OCI-LY3 (cell line): Measurements from ENCODE around the gene GNRHR.

Experiments used
- H2AFZ ChIP-seq: fragments of 200-600, 300-600 bp; shearing (Covaris generic); 2 replicates; pipeline ENCODE4 v1.6.0; 2014; ENCODE audit warnings: antibody characterized with exemption, low read depth, low read length
- H3K27ac ChIP-seq: fragments of 200-600, 300-600 bp; sonication (generic); 2 replicates; pipeline ENCODE4 v1.5.1; 2014; ENCODE audit warnings: mild to moderate bottlenecking, low read length, moderate library complexity, mixed read lengths
- H3K27me3 ChIP-seq: fragments of 200-600, 300-600 bp; sonication (generic); 2 replicates; pipeline ENCODE4 v1.6.1; 2014; ENCODE audit warnings: low read depth, low read length, mixed read lengths
- H3K36me3 ChIP-seq: fragments of 200-600, 300-600 bp; sonication (generic); replicated peaks from 2 replicates; pipeline ENCODE3; 2014; ENCODE audit warnings: low read depth, low read length, mixed read lengths
- H3K4me1 ChIP-seq: fragments of 300-600, 200-600 bp; sonication (generic); 2 replicates; pipeline ENCODE4 v1.6.1; 2014; ENCODE audit warnings: low read length, mixed read lengths
- H3K4me2 ChIP-seq: fragments of 200-600, 300-600 bp; sonication (generic); 2 replicates; pipeline ENCODE4 v1.6.1; 2014; ENCODE audit warnings: low read length, mixed read lengths
- H3K4me3 ChIP-seq: fragments of 300-600, 200-600 bp; sonication (generic); 2 replicates; pipeline ENCODE4 v1.5.1; 2014; ENCODE audit warnings: antibody characterized with exemption, mild to moderate bottlenecking, low read length, moderate library complexity
- H3K79me2 ChIP-seq: fragments of 300-600, 200-600 bp; shearing (Covaris generic); 2 replicates; pipeline ENCODE4 v1.6.1; 2014; ENCODE audit warnings: mild to moderate bottlenecking, low read length, mixed read lengths
- H3K9ac ChIP-seq: fragments of 300-600, 200-600 bp; shearing (Covaris generic); 2 replicates; pipeline ENCODE4 v1.6.0; 2014; ENCODE audit warnings: mild to moderate bottlenecking, low read length, moderate library complexity
- H3K9me3 ChIP-seq: fragments of 200-600, 300-600 bp; shearing (Covaris generic); 2 replicates; pipeline ENCODE4 v1.6.1; 2014; ENCODE audit warnings: low read length, mixed read lengths; ENCODE audit not compliant: insufficient read depth
- H4K20me1 ChIP-seq: fragments of 200-600, 300-600 bp; sonication (generic); 2 replicates; pipeline ENCODE4 v1.6.1; 2016; ENCODE audit warnings: low read length, mixed read lengths; ENCODE audit not compliant: insufficient read depth
- EZH2phosphoT487 ChIP-seq: fragments of 200-600 bp; shearing (Covaris generic); IDR thresholded peaks from 2 replicates; pipeline ENCODE4 v1.6.1; 2018; ENCODE audit warnings: antibody characterized with exemption, mixed run types, low read depth
- TF ChIP-seq, protein P1 (sequence below): fragments of 200-600, 300-600 bp; sonication (generic); IDR thresholded peaks from 2 replicates; pipeline ENCODE4 v1.5.1; 2014; ENCODE audit warnings: antibody characterized with exemption, low read length, low read depth

The GNRHR gene

DNA sequence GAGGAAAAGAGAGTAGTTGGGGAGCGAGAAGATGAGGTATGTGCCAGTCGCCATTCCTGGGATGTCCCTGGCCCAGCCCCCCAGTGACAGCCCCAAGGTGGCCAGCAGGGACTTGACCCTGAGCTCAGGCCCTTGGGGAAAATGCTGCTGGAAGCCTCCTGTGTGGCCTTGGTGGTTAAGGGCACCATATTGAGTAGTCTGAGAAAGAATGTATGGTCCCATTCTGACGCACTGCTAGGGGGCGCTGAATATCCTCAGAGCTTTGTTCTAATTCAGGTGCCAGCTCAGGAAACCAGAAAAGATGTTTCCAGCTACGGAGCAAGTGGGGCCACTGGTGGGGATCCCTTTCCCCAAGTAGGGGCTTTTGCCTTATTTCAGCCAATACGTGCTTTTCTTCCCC, 39.2 kb downstream of the GNRHR start:
- Histone ChIP-seq H3K27me3 (no peaks in the 10 kb centered on the region), H3K79me2 (peaks cover 3% of the 10 kb centered on the region; the same call in 1 of the 2 replicates), H2AFZ (no peak overlapping the region), H3K36me3 (peaks cover 5% of the 10 kb centered on the region), H3K9me3 (no peaks in the 10 kb centered on the region), H3K27ac (no peak overlapping the region), H3K4me3 (no peak overlapping the region), H3K4me2 (no peak overlapping the region), H4K20me1 (peaks cover 3% of the 10 kb centered on the region; the same call in 1 of the 2 replicates), H3K4me1 (no peaks in the 10 kb centered on the region), H3K9ac (no peak overlapping the region)
- TF ChIP-seq EZH2phosphoT487 = no peak
- TF ChIP-seq, protein P1, sequence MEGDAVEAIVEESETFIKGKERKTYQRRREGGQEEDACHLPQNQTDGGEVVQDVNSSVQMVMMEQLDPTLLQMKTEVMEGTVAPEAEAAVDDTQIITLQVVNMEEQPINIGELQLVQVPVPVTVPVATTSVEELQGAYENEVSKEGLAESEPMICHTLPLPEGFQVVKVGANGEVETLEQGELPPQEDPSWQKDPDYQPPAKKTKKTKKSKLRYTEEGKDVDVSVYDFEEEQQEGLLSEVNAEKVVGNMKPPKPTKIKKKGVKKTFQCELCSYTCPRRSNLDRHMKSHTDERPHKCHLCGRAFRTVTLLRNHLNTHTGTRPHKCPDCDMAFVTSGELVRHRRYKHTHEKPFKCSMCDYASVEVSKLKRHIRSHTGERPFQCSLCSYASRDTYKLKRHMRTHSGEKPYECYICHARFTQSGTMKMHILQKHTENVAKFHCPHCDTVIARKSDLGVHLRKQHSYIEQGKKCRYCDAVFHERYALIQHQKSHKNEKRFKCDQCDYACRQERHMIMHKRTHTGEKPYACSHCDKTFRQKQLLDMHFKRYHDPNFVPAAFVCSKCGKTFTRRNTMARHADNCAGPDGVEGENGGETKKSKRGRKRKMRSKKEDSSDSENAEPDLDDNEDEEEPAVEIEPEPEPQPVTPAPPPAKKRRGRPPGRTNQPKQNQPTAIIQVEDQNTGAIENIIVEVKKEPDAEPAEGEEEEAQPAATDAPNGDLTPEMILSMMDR = peak; percentile 13; the same call in 1 of the 2 replicates

DNA sequence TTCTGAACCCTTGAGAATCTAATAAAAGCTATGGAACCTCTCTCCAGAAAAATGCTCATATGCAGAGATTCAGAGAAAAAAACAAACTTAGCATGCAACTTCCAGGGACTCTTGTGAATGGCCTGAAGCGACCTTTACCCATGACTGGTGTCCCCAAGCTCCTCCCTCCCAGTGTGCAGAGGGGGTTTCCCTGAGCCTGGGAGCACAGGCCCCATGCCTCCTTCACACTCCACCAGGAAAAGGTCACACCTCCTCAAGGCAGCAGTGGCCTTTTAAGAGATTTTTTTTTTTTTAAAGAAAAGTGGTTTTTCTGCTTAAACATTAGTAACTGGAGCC, 40.0 kb downstream of the GNRHR start:
- peaks cover 4% of the 10 kb centered on the region for H3K36me3 ChIP-seq
- H3K79me2 ChIP-seq = peaks cover 7% of the 10 kb centered on the region
- H3K9ac ChIP-seq = no peak overlapping the region
- peaks cover 3% of the 10 kb centered on the region; the same call in 1 of the 2 replicates for H4K20me1 ChIP-seq
- H2AFZ ChIP-seq = no peak overlapping the region
- no peaks in the 10 kb centered on the region for H3K27me3 ChIP-seq
- TF ChIP-seq, protein P1 = no peak
- no peaks in the 10 kb centered on the region for H3K4me1 ChIP-seq
- H3K27ac ChIP-seq = no peak overlapping the region
- no peak overlapping the region for H3K4me3 ChIP-seq
- no peaks in the 10 kb centered on the region for H3K9me3 ChIP-seq
- H3K4me2 ChIP-seq = no peak overlapping the region

GRCh38 chr4:67713529-67714247, 40.5 kb downstream of the GNRHR start:
- H2AFZ ChIP-seq = no peak overlapping the region
- no peaks in the 10 kb centered on the region for H3K4me1 ChIP-seq
- H3K27ac ChIP-seq = no peak overlapping the region
- H3K27me3 ChIP-seq = no peaks in the 10 kb centered on the region
- TF ChIP-seq, protein P1 = no peak
- no peak for TF ChIP-seq EZH2phosphoT487
- peaks cover 4% of the 10 kb centered on the region for H3K36me3 ChIP-seq
- no peak overlapping the region for H3K4me3 ChIP-seq
- no peak overlapping the region for H3K9ac ChIP-seq
- peaks cover 8% of the 10 kb centered on the region for H3K79me2 ChIP-seq
- H3K9me3 ChIP-seq = no peaks in the 10 kb centered on the region
- H4K20me1 ChIP-seq = peaks cover 3% of the 10 kb centered on the region; the same call in 1 of the 2 replicates
- no peak overlapping the region for H3K4me2 ChIP-seq

DNA sequence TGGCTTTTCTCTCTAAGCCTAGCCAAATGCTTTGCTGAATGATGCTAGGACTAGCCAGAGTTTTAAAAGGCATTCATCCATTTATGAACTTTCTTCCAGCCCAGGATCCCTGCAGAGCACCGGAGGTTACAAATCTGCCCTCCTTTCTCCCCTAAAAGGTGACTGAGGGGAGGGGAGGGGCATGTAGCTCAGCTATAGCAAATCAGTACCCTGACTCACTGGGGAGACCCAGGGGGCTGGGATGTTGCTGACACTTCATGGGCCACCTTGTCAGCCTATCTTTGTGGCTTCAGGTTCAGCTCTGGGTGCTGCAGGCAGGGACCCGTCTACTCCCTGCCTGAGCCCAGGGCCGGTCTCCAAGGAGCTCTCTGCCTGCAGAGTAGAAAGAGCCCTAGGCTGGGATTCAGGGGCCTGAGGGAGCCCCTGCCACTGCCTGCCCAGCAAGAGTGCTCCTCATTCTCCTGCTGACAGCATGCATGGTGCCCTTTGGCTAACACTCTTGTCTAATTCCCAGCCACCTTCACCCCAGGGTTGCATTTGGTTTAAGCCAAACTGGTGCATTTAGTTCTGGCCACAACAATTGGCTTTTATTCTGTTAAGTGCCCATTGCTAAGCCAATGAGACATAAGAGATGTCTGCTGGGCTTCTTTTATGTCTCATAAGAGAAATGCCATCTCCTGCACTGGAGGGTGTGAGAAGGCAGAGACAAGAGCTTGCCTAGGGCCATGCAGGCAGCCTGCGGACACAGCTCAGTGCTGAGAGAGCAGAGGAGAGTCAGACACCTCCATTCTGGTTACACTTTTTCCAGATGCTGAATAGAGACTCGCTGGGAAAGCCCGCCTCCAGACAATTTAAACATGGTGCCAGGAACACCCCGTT, 41.3 kb downstream of the GNRHR start:
- Histone ChIP-seq H3K4me2 (no peak overlapping the region), H4K20me1 (peaks cover 3% of the 10 kb centered on the region; the same call in 1 of the 2 replicates), H2AFZ (no peak overlapping the region), H3K4me1 (no peaks in the 10 kb centered on the region), H3K9ac (no peak overlapping the region), H3K9me3 (no peaks in the 10 kb centered on the region), H3K27me3 (no peaks in the 10 kb centered on the region), H3K79me2 (peaks cover 12% of the 10 kb centered on the region), H3K27ac (no peak overlapping the region), H3K4me3 (no peak overlapping the region), H3K36me3 (peaks cover 9% of the 10 kb centered on the region)
- TF ChIP-seq, protein P1 = no peak
- no peak for TF ChIP-seq EZH2phosphoT487
